AG10803 (cell line): ENCODE measurements around the gene BCL11B.

Experiments
- DNase-seq: peaks from one replicate; pipeline ENCODE4 v3.0.0; 2010; ENCODE audit warnings: low read depth
- H3K4me3 ChIP-seq: 2 replicates; pipeline ENCODE4 v1.5.1; 2011; ENCODE audit warnings: mild to moderate bottlenecking, low read length, control low read depth
- TF ChIP-seq, protein P1 (sequence below): conservative IDR thresholded peaks from 2 replicates; pipeline ENCODE4 v1.5.1; 2011; ENCODE audit warnings: mild to moderate bottlenecking, low read length, control low read depth, inconsistent platforms

The BCL11B gene

DNA sequence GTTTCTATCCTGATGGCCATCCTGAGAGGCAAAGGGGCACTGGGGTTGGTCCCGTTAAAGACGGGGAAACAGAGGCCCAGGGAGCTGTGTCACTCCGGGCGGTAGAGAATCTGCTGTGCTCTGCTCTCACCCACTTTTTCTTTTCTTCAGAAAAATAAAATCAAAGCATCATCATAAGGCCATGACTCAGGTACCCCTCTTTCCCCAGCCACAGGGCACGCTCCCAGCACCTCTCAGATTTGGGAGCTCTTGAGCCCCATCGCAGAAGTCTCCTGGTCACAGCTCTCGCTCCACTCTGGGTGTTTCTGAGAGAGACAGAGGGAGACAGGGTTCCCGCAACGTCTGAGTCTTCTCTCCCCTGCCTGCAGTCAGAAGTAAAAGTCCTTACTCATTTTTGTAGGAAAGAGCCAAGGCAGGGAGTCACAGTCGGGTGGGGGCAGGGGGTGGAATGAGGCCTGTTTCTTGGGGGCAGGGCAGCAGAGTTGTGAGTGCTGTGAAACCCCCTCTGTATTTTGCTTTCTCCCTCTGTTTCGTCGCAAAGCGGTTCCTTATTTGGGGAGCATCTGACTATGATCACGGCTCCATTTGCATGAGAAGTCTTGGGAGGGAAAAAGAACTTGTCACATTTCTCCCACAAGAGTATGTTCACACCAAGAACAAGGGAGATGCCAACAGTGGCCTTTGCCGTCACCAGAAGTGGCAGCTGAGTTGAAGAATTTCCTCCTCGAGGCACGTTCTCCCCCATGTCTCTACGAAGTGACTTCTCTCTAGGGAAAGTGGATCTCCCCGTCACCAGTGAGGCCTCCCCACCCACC, 139.0 kb downstream of the BCL11B start:
- TF ChIP-seq, protein P1, sequence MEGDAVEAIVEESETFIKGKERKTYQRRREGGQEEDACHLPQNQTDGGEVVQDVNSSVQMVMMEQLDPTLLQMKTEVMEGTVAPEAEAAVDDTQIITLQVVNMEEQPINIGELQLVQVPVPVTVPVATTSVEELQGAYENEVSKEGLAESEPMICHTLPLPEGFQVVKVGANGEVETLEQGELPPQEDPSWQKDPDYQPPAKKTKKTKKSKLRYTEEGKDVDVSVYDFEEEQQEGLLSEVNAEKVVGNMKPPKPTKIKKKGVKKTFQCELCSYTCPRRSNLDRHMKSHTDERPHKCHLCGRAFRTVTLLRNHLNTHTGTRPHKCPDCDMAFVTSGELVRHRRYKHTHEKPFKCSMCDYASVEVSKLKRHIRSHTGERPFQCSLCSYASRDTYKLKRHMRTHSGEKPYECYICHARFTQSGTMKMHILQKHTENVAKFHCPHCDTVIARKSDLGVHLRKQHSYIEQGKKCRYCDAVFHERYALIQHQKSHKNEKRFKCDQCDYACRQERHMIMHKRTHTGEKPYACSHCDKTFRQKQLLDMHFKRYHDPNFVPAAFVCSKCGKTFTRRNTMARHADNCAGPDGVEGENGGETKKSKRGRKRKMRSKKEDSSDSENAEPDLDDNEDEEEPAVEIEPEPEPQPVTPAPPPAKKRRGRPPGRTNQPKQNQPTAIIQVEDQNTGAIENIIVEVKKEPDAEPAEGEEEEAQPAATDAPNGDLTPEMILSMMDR, result no peak
- H3K4me3 ChIP-seq, result no peak overlapping the region
- no peak for DNase-seq

- TF ChIP-seq, protein P1, result no peak
- H3K4me3 ChIP-seq, result no peak overlapping the region
- no peak for DNase-seq
Observed at GRCh38 chr14:99131632-99132271, 140.2 kb downstream of the BCL11B start.

DNA sequence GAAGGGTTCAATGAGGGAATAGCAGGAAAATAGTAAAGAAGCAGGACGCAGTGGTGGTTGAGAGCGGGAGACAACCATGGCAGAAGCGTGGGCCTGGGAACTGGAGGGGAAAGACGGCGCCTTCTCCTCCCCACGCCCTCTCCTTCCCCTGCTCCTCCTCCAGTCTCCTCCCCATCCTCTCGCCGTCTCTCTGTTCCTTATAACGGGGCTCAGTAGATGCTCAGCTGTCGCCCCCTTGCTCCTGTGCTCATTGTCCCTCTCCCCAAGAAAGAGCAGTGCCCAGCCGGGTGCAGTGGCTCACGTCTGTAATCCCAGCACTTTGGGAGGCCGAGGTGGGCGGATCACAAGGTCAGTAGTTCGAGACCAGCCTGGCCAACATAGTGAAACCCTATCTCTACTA, 142.0 kb downstream of the BCL11B start:
- H3K4me3 ChIP-seq, result no peak overlapping the region
- TF ChIP-seq, protein P1, result no peak
- DNase-seq, result no peak

DNA sequence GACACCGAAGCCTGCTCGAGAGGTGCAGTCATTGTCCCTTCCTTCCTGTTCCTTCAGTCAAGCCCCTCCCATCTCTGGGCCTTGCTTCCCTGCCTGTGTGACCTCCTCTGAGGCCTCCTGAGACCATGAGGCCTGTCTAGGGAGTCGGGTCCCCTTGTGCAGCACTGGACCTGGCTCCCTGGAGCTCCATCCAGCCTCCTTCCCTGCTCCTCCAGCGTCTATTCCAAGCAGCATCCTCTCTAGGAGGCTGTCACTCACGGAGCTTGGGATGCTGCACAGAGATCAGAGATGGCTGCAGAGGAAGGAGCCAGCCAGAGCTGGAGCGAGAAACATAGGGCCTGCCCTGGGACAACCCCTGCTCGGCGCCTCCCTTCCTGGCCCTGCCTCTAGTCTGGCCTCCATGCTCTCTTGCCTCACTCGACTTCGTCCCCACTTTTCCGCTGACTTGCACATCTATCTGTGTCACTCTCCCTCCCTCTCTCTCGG, 142.7 kb downstream of the BCL11B start:
- DNase-seq, result no peak
- TF ChIP-seq, protein P1, result no peak
- H3K4me3 ChIP-seq, result no peak overlapping the region

- no peak overlapping the region for H3K4me3 ChIP-seq
- no peak for DNase-seq
- TF ChIP-seq, protein P1, result no peak
Observed at GRCh38 chr14:99128185-99128584, 143.8 kb downstream of the BCL11B start.

DNA sequence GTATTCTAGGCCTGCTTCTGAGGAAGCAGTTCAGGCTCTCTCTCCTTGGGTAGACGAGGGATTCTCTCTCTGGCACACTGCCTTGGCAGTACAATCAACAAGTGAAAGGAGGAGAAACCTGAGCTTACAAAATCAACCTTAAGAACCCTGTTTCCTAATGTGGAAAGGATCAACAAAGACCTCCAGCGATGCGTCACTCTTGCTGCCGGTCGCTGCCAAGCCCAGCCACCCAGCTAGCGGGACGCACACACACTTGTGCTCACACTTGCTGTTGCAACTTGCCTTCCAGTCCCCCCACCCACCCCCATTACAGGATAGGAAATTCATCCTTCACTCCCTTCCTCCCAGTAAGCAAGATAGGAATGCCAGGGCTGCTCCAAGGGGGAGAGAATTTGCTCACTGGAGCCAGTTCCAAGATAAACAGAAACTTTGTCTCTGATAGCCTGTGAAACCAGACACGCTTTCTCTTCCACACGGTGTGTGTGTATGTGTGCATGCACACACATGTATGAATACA, 144.3 kb downstream of the BCL11B start:
- no peak for DNase-seq
- no peak overlapping the region for H3K4me3 ChIP-seq
- TF ChIP-seq, protein P1, result no peak
